K562 (cell line): Measurements from ENCODE around the gene DDX39A. TPM values are rescaled to one million over a fixed set of nuclear protein-coding genes. Genes with fewer than 3 reads are reported as not detected.
"Not testable (repeated sequence)": the region's sequence is repeated elsewhere in the genome, so short reads cannot be mapped to it uniquely, and the experiment has no call there.

Source experiments
- ATAC-seq: fragments of 200-7000 bp; cut with Tn5 transposase; 3 replicates; pipeline ENCODE4 v1.9.1; 2020; ENCODE audit warnings: moderate library complexity
- BruUV-seq: library from RNA; stranded (reverse); fragments of 400-500 nt; replicated peaks from 2 replicates; lab custom pipeline; 2021; lab: Mats Ljungman, UMichigan
- CTCF ChIA-PET: fragments of 300-600 bp; formaldehyde crosslinking; extraction: SDS; loops from one replicate; lab custom pipeline; 2021; ENCODE audit warnings: low intra/inter-chr PET ratio; lab: Yijun Ruan, JAX
- POLR2A ChIA-PET: fragments of 300-600, 350-650 bp; sonication (Branson Sonifier 250); formaldehyde crosslinking; extraction: SDS; loops from one replicate; lab custom pipeline; 2021; ENCODE audit warnings: antibody characterized with exemption, inconsistent platforms; lab: Yijun Ruan, JAX
- DNase-seq, 4 experiments: peaks; one replicate each; pipeline versions ENCODE4 v3.0.0 to v3.0.0-alpha.2; 2011 to 2018; ENCODE audit warnings: low spot score in 3 of 4, mixed read lengths in 3 of 4; ENCODE audit errors: extremely low read depth in 1 of 4
- FAIRE-seq: peaks from 2 replicates; lab custom pipeline; 2011; peaks lifted over from hg19 to GRCh38; lab: Jason Lieb, UNC
- H2AFZ ChIP-seq: 2 replicates; pipeline ENCODE4 v1.6.0; 2011; ENCODE audit warnings: low read depth, low read length, control low read depth, inconsistent platforms
- H3K27ac ChIP-seq: fragments of 200-600 bp; 3 replicates; pipeline ENCODE4 v1.8.0; 2011; ENCODE audit warnings: low read depth, mild to moderate bottlenecking, control low read depth, inconsistent platforms, low read length, moderate library complexity, mixed read lengths; ENCODE audit errors: extremely low read depth
- H3K27me3 ChIP-seq, 2 experiments: fragments of 300-600 bp in 1 of 2; 2 replicates in 1 of 2; 3 replicates in 1 of 2; pipeline versions ENCODE4 v1.6.0 to v1.8.0; 2011; ENCODE audit warnings: inconsistent platforms in 2 of 2, low read length in 2 of 2, mild to moderate bottlenecking in 1 of 2, mixed read lengths in 1 of 2, moderate library complexity in 1 of 2; ENCODE audit not compliant: control insufficient read depth in 2 of 2, insufficient read depth in 2 of 2
- H3K36me3 ChIP-seq: fragments of 300-600 bp; 3 replicates; pipeline ENCODE4 v1.8.0; 2011; ENCODE audit warnings: mild to moderate bottlenecking, low read length, inconsistent platforms; ENCODE audit not compliant: control insufficient read depth, insufficient read depth
- H3K4me1 ChIP-seq, 2 experiments: fragments of 200-600 bp in 1 of 2; replicated peaks in 1 of 2; 2 replicates in 1 of 2; 3 replicates in 1 of 2; pipeline versions ENCODE4 v1.5.1 to v1.8.0; 2011; ENCODE audit warnings: inconsistent platforms in 2 of 2, low read length in 2 of 2, mild to moderate bottlenecking in 1 of 2, mixed read lengths in 1 of 2, moderate library complexity in 1 of 2; ENCODE audit not compliant: control insufficient read depth in 2 of 2, insufficient read depth in 2 of 2
- H3K4me2 ChIP-seq: 2 replicates; pipeline ENCODE4 v1.6.1; 2011; ENCODE audit warnings: low read length, control low read depth, inconsistent platforms, mixed read lengths; ENCODE audit not compliant: insufficient read depth
- H3K4me3 ChIP-seq: fragments of 200-600 bp; sonication (generic), shearing (Covaris generic); 2 replicates; pipeline ENCODE4 v1.5.1; 2016; ENCODE audit warnings: control low read depth, inconsistent platforms
- H3K79me2 ChIP-seq: fragments of 200-600 bp; 3 replicates; pipeline ENCODE4 v1.8.0; 2011; ENCODE audit warnings: low read length, inconsistent platforms; ENCODE audit not compliant: control insufficient read depth, insufficient read depth
- H3K9ac ChIP-seq, 2 experiments: 2 replicates each; pipeline versions ENCODE4 v1.6.0 to v1.6.1; 2011; ENCODE audit warnings: low read depth in 2 of 2, low read length in 2 of 2, control low read depth in 1 of 2, inconsistent platforms in 1 of 2, mild to moderate bottlenecking in 1 of 2, mixed read lengths in 1 of 2; ENCODE audit not compliant: insufficient read depth in 1 of 2
- H3K9me1 ChIP-seq: one replicate; pipeline ENCODE4 v1.6.0; 2011; ENCODE audit warnings: inconsistent platforms, mild to moderate bottlenecking, low read length, moderate library complexity; ENCODE audit not compliant: control insufficient read depth, insufficient read depth
- H3K9me3 ChIP-seq: replicated peaks from 2 replicates; pipeline ENCODE4 v1.5.1; 2011; ENCODE audit warnings: low read depth, low read length, inconsistent platforms; ENCODE audit not compliant: control insufficient read depth, insufficient read depth
- H4K20me1 ChIP-seq: replicated peaks from 2 replicates; pipeline ENCODE4 v1.6.1; 2011; ENCODE audit warnings: low read length, inconsistent platforms, mixed read lengths; ENCODE audit not compliant: control insufficient read depth, insufficient read depth
- ADNP ChIP-seq: fragments of 200-800 bp; sonication (Bioruptor generic); IDR thresholded peaks from 2 replicates; pipeline ENCODE4 v1.6.1; 2016; ENCODE audit warnings: missing genetic modification characterization, missing compliant biosample characterization
- MIER1 ChIP-seq: fragments of 450-650 bp; IDR thresholded peaks from 2 replicates; pipeline ENCODE4 v1.6.1; 2016; ENCODE audit warnings: antibody characterized with exemption, mild to moderate bottlenecking, low read depth
- ZBTB33 ChIP-seq: sonication (generic); formaldehyde crosslinking; IDR thresholded peaks from 2 replicates; pipeline ENCODE4 v1.8.1; 2023; ENCODE audit warnings: mild to moderate bottlenecking, missing genetic modification reagents
- ZNF639 ChIP-seq, 2 experiments: fragments of 200-800 bp in 1 of 2; sonication (Bioruptor generic) in 1 of 2; sonication (generic) in 1 of 2; formaldehyde crosslinking in 1 of 2; IDR thresholded peaks in 1 of 2; conservative IDR thresholded peaks in 1 of 2; 2 replicates each; pipeline versions ENCODE4 v1.5.0 to v1.6.1; 2016 to 2020; ENCODE audit warnings: missing compliant biosample characterization in 1 of 2, missing genetic modification characterization in 1 of 2, missing genetic modification reagents in 1 of 2
- WGBS: fragments of 100-300 bp; shearing (Covaris generic); methylation state at CpG from one replicate; pipeline ENCODE4 v1.1.6; 2016; ENCODE audit warnings: low coverage, mixed read lengths; ENCODE audit not compliant: insufficient coverage; ENCODE audit errors: missing lambda C conversion rate; 5-methylcytosine and 5-hydroxymethylcytosine counted together
- in situ Hi-C: fragments of 300-500 bp; cut with MboI; formaldehyde crosslinking; loops from 4 replicates; pipeline ENCODE4 v1.15.0; 2018; ENCODE audit warnings: inconsistent platforms, mixed read lengths
- intact Hi-C: fragments of 100-400 bp; cut with micrococcal nuclease; formaldehyde crosslinking; loops from 2 replicates; pipeline ENCODE4 v1.14.2; 2022
- polyA plus RNA-seq, 8 experiments: library from polyadenylated mRNA; depleted of rRNA in 4 of 8; stranded (reverse) in 5 of 8; unstranded in 3 of 8; fragments of >200 nt; fragmentation: Nextera tagmentation in 2 of 8; fragmentation: Illumina TruSeq in 1 of 8; extraction: Ambion mirVana in 2 of 8; extraction: Trizol in 1 of 8; gene quantifications; 2 replicates each; pipeline versions ENCODE4 v1.2.1 to v1.2.3, GENCODE V29; 2011 to 2014; ENCODE audit warnings: inconsistent platforms in 1 of 8, missing spikeins in 1 of 8
- total RNA-seq, 7 experiments: library from RNA; depleted of rRNA in 6 of 7; stranded (reverse); fragments of >200 nt in 6 of 7; fragmentation: Illumina TruSeq in 2 of 7; extraction: Trizol in 2 of 7; gene quantifications; 2 replicates each; pipeline versions ENCODE4 v1.2.1 to v1.2.3, GENCODE V29; 2011 to 2021; ENCODE audit warnings: low replicate concordance in 1 of 7

Gene DDX39A
- total and polyA plus RNA-seq, 9 of the 15 experiments (the other 6 are each of a cell fraction or from before 2014, with no cell fraction given) = 90.3 to 250 (median 188) TPM

- H3K9me3 ChIP-seq, BruUV-seq, H3K36me3 ChIP-seq, ATAC-seq, H3K27me3 ChIP-seq, H3K79me2 ChIP-seq, H4K20me1 ChIP-seq, in situ Hi-C loops, DNase-seq, FAIRE-seq, H3K9me1 ChIP-seq: not testable (repeated sequence)
- peak overlapping the region; percentile 38; the same call in 1 of the 2 replicates for H3K4me3 ChIP-seq
- peak overlapping the region; percentile 89 for H3K27ac ChIP-seq
- H3K9ac ChIP-seq = peak overlapping the region in 1 of 2 experiments; percentile 54; a peak in 1 of 4 replicates
- POLR2A ChIA-PET = interaction anchor here (0.8 to 3.9 kb wide), 4 partner anchors 14 to 227 kb away, joined by 3 to 27 read pairs (median 3); partner anchors contain the start of gene ADGRE5
- 50% methylated on average over 9 of the region's 9 CpGs for WGBS
- intact Hi-C loops = loop anchor here (10.0 kb wide), 1 partner anchor 121 kb away; no protein-coding TSS in a partner anchor
- peak overlapping the region; percentile 91 for H2AFZ ChIP-seq
- peak overlapping the region; percentile 57 for H3K4me2 ChIP-seq
- TF ChIP-seq ZNF639 (CRISPR knock-in tag; conservative IDR thresholded peaks at IDR 0.05 in 1 of 2, IDR thresholded peaks at IDR 0.05 in 1 of 2) (0 out of 4 replicates have a peak, but pooled peaks of 1 of the 2 experiments have one; percentile 20), MIER1 (0 out of 2 replicates have a peak, but pooled peaks have one; percentile 48), ADNP (tag) (0 out of 2 replicates have a peak, but pooled peaks have one; percentile 45), ZBTB33 (CRISPR knock-in tag) (peak; percentile 60)
- H3K4me1 ChIP-seq = peaks cover 36 to 43% of the 10 kb centered on the region in 2 experiments
- CTCF ChIA-PET = interaction anchor here (1.0 kb wide), 1 partner anchor 42 kb away, joined by 3 read pairs; no protein-coding TSS in a partner anchor
These were observed 55.1 kb downstream of the DDX39A start for GRCh38 chr19:14364098-14364443.
